TTC549 (cell line): ENCODE results near the gene FIZ1.
A peak's percentile ranks its signal among the peaks of the same experiment; 100 is the strongest.
"Not testable (repeated sequence)": the region's sequence is repeated elsewhere in the genome, so short reads cannot be mapped to it uniquely, and the experiment has no call there.

ENCODE experiments used
- FAIRE-seq: peaks from 2 replicates; lab custom pipeline; 2012; peaks lifted over from hg19 to GRCh38; lab: Jason Lieb, UNC

Gene FIZ1

GRCh38 chr19:55592391-55593090, 6.8 kb downstream of the FIZ1 start:
- FAIRE-seq: no peak

DNA sequence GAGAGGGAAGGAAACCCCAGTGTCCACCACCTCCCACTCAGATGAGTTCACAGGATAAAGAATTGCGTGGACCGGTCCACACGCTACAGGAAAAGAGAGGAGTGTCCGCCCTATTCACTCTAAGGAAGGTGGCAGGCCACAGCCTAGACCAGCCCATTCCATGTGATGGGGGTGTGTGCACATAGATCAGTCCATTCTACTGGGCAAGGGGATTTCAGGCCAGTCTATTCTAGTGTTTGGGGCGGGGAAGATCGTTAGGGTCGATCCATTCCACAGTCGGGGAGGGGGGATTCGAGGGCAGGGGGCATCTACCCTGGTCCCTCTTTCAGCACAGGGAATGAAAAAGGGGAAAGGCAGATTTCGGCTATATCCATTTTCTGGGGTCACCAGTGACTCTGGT, 7.8 kb downstream of the FIZ1 start:
- no peak for FAIRE-seq

GRCh38 chr19:55590617-55591016, 8.7 kb downstream of the FIZ1 start:
- no peak for FAIRE-seq

DNA sequence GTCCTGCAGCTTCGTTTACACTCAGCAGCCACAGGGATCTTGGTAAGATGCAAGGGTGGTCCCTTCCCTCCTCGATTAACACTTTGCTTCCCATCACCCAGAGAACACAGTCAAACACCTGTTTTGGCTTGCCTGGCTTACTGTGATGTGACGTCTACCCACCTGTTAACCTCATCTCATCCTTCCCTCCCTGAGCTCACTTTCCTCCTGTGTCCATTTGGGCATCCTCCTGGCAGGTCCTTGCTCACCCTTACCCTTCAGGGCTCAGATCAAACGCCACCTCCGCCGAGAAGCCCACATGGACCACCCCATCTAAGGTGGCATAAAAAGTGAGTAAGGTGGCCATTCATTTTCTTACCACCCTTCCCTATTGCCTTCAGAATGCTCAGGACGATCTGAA, 9.2 kb downstream of the FIZ1 start:
- no peak for FAIRE-seq

DNA sequence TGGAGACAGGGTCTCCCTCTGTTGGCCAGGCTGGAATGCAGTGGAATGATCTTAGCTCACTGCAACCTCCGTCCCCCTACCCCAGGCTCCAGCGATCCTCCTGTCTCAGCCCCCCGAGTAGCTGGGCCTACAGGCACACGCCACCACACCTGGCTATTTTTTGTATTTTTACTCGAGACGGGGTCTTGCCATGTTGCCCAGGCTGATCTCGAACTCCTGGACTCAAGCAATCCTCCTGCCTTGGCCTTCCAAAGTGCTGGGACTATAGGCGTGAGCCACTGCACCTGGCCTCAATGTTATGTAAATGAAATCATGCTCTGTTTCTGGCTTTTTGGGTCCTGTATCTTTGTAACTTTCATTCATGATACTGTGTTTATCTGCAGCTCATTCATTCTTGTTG, 10.6 kb downstream of the FIZ1 start:
- no peak for FAIRE-seq

DNA sequence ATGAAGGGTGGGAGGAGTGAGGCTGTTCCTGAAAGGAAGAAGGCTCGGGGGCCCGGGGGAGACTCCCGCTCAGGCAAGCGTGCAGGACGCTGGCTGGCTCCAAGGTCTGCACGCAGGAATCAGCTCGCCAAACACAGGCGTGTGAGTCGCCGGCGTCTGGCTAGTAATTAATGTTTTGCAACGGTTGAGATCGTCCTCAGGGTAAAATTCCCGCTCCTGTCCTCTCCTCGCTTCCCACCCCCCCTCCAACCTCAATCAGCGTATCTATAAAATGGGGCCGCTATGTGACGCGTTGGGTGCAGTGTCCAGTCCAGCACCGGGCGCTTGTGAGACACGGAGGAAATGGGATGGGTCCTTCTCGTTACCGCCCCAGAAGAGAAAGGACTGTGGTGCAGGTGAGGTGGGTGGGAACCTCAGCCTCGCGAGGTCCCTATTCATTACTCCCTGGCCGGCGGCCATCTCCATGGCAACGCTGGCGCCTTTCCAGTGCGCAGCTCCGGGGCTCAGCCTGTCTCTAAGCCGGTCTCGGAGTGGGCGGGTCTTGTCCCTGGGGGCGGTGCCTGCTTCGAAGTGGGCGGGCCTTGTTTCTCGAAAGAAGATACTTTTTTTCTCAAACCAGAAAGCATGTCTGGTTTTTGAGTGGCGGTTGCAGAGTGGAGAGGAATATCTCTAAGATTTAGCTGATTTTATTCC, 12.2 kb downstream of the FIZ1 start:
- FAIRE-seq: peak; percentile 87

GRCh38 chr19:55585658-55586339, 13.5 kb downstream of the FIZ1 start:
- no peak for FAIRE-seq

- no peak for FAIRE-seq
Measured at GRCh38 chr19:55584871-55585270, 14.4 kb downstream of the FIZ1 start.

- not testable (repeated sequence) for FAIRE-seq
Measured at GRCh38 chr19:55583897-55584296, 15.4 kb downstream of the FIZ1 start.

GRCh38 chr19:55582284-55582683, 17.0 kb downstream of the FIZ1 start:
- FAIRE-seq: not testable (repeated sequence)

GRCh38 chr19:55581823-55582223, 17.5 kb downstream of the FIZ1 start:
- no peak for FAIRE-seq

- FAIRE-seq: no peak
Measured at GRCh38 chr19:55581145-55581822, 18.0 kb downstream of the FIZ1 start.

GRCh38 chr19:55580628-55581144, 18.6 kb downstream of the FIZ1 start, which contains the start of gene ZNF579:
Gene ZNF579 (minus strand): TSS chr19:55580848. CDS start chr19:55579639, 1,209 bp downstream.
- FAIRE-seq: no peak

GRCh38 chr19:55579766-55580621, 19.3 kb downstream of the FIZ1 start:
- no peak for FAIRE-seq

DNA sequence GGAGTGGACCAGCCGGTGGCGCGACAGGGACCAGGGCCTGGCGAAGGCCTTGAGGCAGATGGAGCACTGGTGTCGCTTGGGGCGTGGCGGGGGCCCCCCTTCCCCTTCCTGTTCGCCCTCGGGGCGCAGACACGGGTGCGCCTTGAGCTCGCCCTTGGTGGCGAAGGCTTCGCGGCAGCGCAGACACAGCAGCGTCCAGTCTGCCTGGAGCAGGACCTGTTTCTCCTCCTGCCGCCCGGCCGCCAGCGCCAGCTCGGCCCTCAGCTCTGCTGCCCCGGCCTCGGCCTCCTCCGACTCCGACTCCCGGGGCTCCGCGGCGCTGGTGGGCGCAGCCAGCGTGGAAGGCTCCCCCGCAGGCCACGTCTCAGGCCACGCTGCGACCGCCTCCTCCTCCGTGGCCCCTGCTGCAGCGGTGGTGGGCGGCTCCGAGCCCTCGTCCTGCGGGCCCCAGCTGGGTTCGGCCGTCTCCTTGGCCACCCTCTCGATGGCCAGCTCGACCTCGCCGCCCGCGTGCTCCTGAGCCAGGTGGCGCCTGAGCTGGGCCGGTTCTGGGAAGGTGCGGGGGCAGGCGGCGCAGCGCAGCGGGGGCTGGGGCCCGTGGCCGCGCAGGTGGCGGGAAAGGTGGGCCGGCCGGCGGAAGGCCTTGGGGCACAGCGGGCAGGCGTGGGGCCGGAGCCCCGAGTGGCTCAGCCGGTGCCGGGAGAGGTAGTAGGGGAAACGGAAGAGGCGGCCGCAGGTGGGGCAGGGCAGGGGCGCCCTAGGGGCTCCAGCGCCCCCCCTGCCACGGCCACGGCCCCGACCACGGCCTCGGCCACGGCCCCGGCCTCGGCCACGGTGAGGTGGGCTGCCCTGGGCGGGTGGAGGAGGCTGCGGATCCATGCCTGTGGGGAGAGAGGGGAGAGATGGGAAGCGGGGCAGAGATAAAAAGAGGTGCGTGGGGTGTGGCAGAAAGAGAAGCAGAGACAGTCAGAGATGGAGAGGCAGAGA, 20.3 kb downstream of the FIZ1 start:
- no peak for FAIRE-seq

DNA sequence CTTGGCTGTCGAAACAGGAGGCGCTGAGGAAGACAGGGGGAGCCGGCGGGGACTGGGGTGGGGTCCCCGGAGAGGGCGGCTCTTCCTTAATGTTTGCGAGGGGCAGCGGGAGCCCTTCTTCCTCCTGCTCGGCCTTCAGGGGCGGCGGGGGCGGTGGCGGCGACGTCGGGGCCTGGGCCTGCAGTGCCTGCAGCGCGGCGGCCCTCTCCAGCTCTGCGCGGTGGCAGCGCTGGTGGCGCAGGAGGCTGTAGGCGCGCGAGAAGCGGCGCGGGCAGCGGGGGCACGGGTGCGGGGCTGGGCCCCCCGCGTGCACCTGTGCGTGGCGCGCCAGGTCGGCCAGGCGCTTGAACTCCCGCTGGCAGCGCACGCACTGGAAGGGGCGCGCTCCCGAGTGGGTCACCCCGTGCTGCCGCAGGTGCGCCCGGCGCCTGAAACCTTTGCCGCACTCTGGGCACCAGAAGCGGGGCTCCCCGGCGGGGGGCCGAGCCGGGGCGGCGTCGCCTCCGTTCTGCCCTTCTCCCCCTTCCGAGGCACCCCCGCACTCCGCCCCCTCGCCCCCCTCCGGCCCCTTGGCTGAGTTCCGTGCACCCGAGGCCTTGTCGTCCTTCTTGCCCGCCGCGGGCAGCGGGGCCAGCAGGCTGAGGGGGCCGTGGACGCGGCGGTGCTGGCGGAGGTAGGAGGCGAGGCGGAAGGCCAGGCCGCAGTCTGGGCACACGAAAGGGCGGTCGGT, 21.1 kb downstream of the FIZ1 start:
- FAIRE-seq: no peak

GRCh38 chr19:55576746-55577145, 22.6 kb downstream of the FIZ1 start:
- FAIRE-seq: no peak

- not testable (repeated sequence) for FAIRE-seq
Measured at GRCh38 chr19:55573929-55574328, 25.4 kb downstream of the FIZ1 start.

- not testable (repeated sequence) for FAIRE-seq
Measured at GRCh38 chr19:55569477-55569876, 29.8 kb downstream of the FIZ1 start.
